Endothelial cell of umbilical vein (primary cell): ENCODE results near the gene TMEM183A. TPM values are rescaled to one million over a fixed set of nuclear protein-coding genes. Genes with fewer than 3 reads are reported as not detected.

ENCODE experiments used
- BruUV-seq: library from RNA; stranded (reverse); fragments of 400-500 nt; replicated peaks from 2 replicates; lab custom pipeline; 2021; lab: Mats Ljungman, UMichigan
- CTCF ChIA-PET: fragments of 300-600, 350-600 bp; sonication (Branson Sonifier 250); formaldehyde crosslinking; loops from one replicate; lab custom pipeline; 2021; ENCODE audit warnings: antibody characterized with exemption, inconsistent platforms; lab: Charles Lee
- POLR2A ChIA-PET: fragments of 300-600, 350-600 bp; sonication (Branson Sonifier 250); formaldehyde crosslinking; loops from one replicate; lab custom pipeline; 2021; ENCODE audit warnings: antibody characterized with exemption, inconsistent platforms; lab: Charles Lee
- DNase-seq: peaks from one replicate; pipeline ENCODE4 v3.0.0-alpha.2; 2011; ENCODE audit warnings: low read depth, low spot score
- FAIRE-seq: peaks from 2 replicates; lab custom pipeline; 2011; peaks lifted over from hg19 to GRCh38; lab: Jason Lieb, UNC
- H2AFZ ChIP-seq: 2 replicates; pipeline ENCODE4 v1.6.0; 2012; ENCODE audit warnings: low read depth, low read length, control low read depth, inconsistent platforms
- H3K27ac ChIP-seq: 2 replicates; pipeline ENCODE4 v1.5.1; 2011; ENCODE audit warnings: low read depth, mild to moderate bottlenecking, control low read depth, low read length, moderate library complexity; ENCODE audit not compliant: insufficient read depth
- H3K27me3 ChIP-seq, 2 experiments: 2 replicates each; pipeline versions ENCODE4 v1.6.0 to v1.6.1; 2011; ENCODE audit warnings: low read length in 2 of 2, mixed read lengths in 1 of 2; ENCODE audit not compliant: control insufficient read depth in 2 of 2, insufficient read depth in 2 of 2
- H3K36me3 ChIP-seq, 2 experiments: 2 replicates in 1 of 2; 3 replicates in 1 of 2; pipeline ENCODE4 v1.5.1; 2011; ENCODE audit warnings: low read length in 2 of 2, mild to moderate bottlenecking in 1 of 2, moderate library complexity in 1 of 2; ENCODE audit not compliant: control insufficient read depth in 2 of 2, insufficient read depth in 2 of 2; ENCODE audit errors: extremely low read depth in 1 of 2
- H3K4me1 ChIP-seq: 3 replicates; pipeline ENCODE4 v1.5.1; 2011; ENCODE audit warnings: mild to moderate bottlenecking, low read length; ENCODE audit not compliant: control insufficient read depth, insufficient read depth; ENCODE audit errors: extremely low read depth
- H3K4me2 ChIP-seq: 2 replicates; pipeline ENCODE4 v1.6.1; 2011; ENCODE audit warnings: low read length, control low read depth, mixed read lengths; ENCODE audit not compliant: insufficient read depth
- H3K4me3 ChIP-seq, 3 experiments: fragments of 200-600 bp in 1 of 3; sonication (generic), shearing (Covaris generic) in 1 of 3; replicated peaks in 1 of 3; 2 replicates each; pipeline ENCODE4 v1.5.1; 2011 to 2016; ENCODE audit warnings: control low read depth in 3 of 3, low read length in 3 of 3, mild to moderate bottlenecking in 2 of 3, inconsistent platforms in 1 of 3, low read depth in 1 of 3, moderate library complexity in 1 of 3; ENCODE audit not compliant: insufficient read depth in 1 of 3
- H3K79me2 ChIP-seq: 2 replicates; pipeline ENCODE4 v1.6.0; 2012; ENCODE audit warnings: low read length, inconsistent platforms; ENCODE audit not compliant: control insufficient read depth, insufficient read depth
- H3K9ac ChIP-seq: replicated peaks from 2 replicates; pipeline ENCODE3; 2011; ENCODE audit warnings: low read length, control low read depth; ENCODE audit not compliant: insufficient read depth; ENCODE audit errors: extremely low read depth
- H3K9me1 ChIP-seq: replicated peaks from 3 replicates; pipeline ENCODE4 v1.6.0; 2011; ENCODE audit warnings: mild to moderate bottlenecking, low read length; ENCODE audit not compliant: control insufficient read depth, insufficient read depth; ENCODE audit errors: extremely low read depth
- H3K9me3 ChIP-seq: replicated peaks from 2 replicates; pipeline ENCODE4 v1.5.1; 2012; ENCODE audit warnings: low read length, inconsistent platforms; ENCODE audit not compliant: control insufficient read depth, insufficient read depth
- H4K20me1 ChIP-seq: replicated peaks from 2 replicates; pipeline ENCODE3; 2011; ENCODE audit warnings: mild to moderate bottlenecking, low read length; ENCODE audit not compliant: control insufficient read depth, insufficient read depth; ENCODE audit errors: extremely low read depth
- CTCF ChIP-seq, 2 donors: IDR thresholded peaks; 1 replicate in 1 of 2; 2 replicates in 1 of 2; pipeline ENCODE4 v1.5.1; 2011; ENCODE audit warnings: low read length in 2 of 2, mild to moderate bottlenecking in 2 of 2, moderate library complexity in 2 of 2, control low read depth in 1 of 2, inconsistent platforms in 1 of 2, low read depth in 1 of 2; ENCODE audit not compliant: insufficient read depth in 1 of 2; ENCODE audit errors: extremely low read depth in 1 of 2
- EZH2 ChIP-seq: IDR thresholded peaks from 2 replicates; pipeline ENCODE4 v1.6.1; 2012; ENCODE audit warnings: borderline replicate concordance, low read depth, mild to moderate bottlenecking, moderate library complexity, low read length, inconsistent platforms; ENCODE audit not compliant: severe bottlenecking
- FOS ChIP-seq: IDR thresholded peaks from 2 replicates; pipeline ENCODE4 v1.6.1; 2011; ENCODE audit warnings: mild to moderate bottlenecking, low read length, moderate library complexity, borderline replicate concordance; ENCODE audit not compliant: insufficient read depth
- GATA2 ChIP-seq: IDR thresholded peaks from 2 replicates; pipeline ENCODE4 v1.7.0; 2011; ENCODE audit warnings: low read depth, mild to moderate bottlenecking, moderate library complexity, mixed read lengths, low read length; ENCODE audit not compliant: insufficient read length, insufficient read depth
- JUN ChIP-seq: IDR thresholded peaks from 2 replicates; pipeline ENCODE4 v1.6.1; 2011; ENCODE audit warnings: borderline replicate concordance, low read depth; ENCODE audit not compliant: insufficient read length, insufficient read depth
- MAX ChIP-seq: IDR thresholded peaks from 2 replicates; pipeline ENCODE4 v1.6.1; 2011; ENCODE audit not compliant: insufficient read depth, insufficient read length
- MYC ChIP-seq: IDR thresholded peaks from one replicate; pipeline ENCODE4 v1.6.1; 2011; ENCODE audit warnings: mild to moderate bottlenecking, low read depth, low read length
- POLR2A ChIP-seq: IDR thresholded peaks from 2 replicates; pipeline ENCODE4 v1.6.1; 2012; ENCODE audit warnings: low read depth, mild to moderate bottlenecking, control low read depth, low read length
- POLR2AphosphoS5 ChIP-seq: IDR thresholded peaks from 2 replicates; pipeline ENCODE4 v1.6.1; 2012; ENCODE audit warnings: low read depth, mild to moderate bottlenecking, control low read depth, low read length, moderate library complexity; ENCODE audit not compliant: insufficient read depth
- dilution Hi-C: fragments of 300-500 bp; cut with MboI; formaldehyde crosslinking; loops from one replicate; pipeline ENCODE4 v1.15.0; 2019; ENCODE audit warnings: low sequenced_read_pairs; ENCODE audit not compliant: extremely low pct_ligation_motif_present
- intact Hi-C: fragments of 100-400 bp; cut with micrococcal nuclease; formaldehyde crosslinking; loops from one replicate; pipeline ENCODE4 v1.10.0; 2022
- polyA plus RNA-seq, 4 experiments: library from polyadenylated mRNA; depleted of rRNA in 3 of 4; stranded (reverse) in 3 of 4; unstranded in 1 of 4; fragments of >200 nt; gene quantifications; 2 replicates each; pipeline versions ENCODE4 v1.2.1 to v1.2.3, GENCODE V29; 2011 to 2012; ENCODE audit warnings: missing spikeins in 1 of 4
- total RNA-seq: library from RNA; stranded (reverse); gene quantifications from 2 replicates; pipeline ENCODE4 v1.2.3, GENCODE V29; 2021

The TMEM183A gene
- total and polyA plus RNA-seq, 2 donors (not counting 3 experiments of a cell fraction or from before 2014, with no cell fraction given), result 59.4 to 110 TPM

GRCh38 chr1:203038217-203038741, 31.1 kb downstream of the TMEM183A start:
- dilution Hi-C loops, result no loop called here
- no peak for FAIRE-seq
- intact Hi-C loops, result loop anchor here (5.0 to 10.0 kb wide), 2 partner anchors 79 to 287 kb away; no protein-coding TSS in a partner anchor
- H3K36me3 ChIP-seq, result no peaks in the 10 kb centered on the region
- no peaks in the 10 kb centered on the region for H3K4me1 ChIP-seq
- H3K4me2 ChIP-seq, result no peak overlapping the region
- BruUV-seq, result no TSS peak
- H3K9me1 ChIP-seq, result no peaks in the 10 kb centered on the region
- peaks cover 0 to 17% of the 10 kb centered on the region in 2 experiments for H3K27me3 ChIP-seq
- H3K4me3 ChIP-seq, result no peak overlapping the region
- H3K27ac ChIP-seq, result no peak overlapping the region
- CTCF ChIA-PET, result interaction anchor here (1.0 to 7.3 kb wide), 8 partner anchors 9 to 242 kb away, joined by 3 to 363 read pairs (median 36); no protein-coding TSS in a partner anchor
- H3K79me2 ChIP-seq, result no peaks in the 10 kb centered on the region
- no peak for TF ChIP-seq POLR2A
- no peak for TF ChIP-seq GATA2
- no peak for TF ChIP-seq FOS
- no peak for TF ChIP-seq CTCF (IDR thresholded peaks at IDR 0.05; ENCODE audit: extremely low read depth in 1 of 2, insufficient read depth in 1 of 2, low read depth in 1 of 2, low read length in 2 of 2)
- TF ChIP-seq MYC, result no peak
- TF ChIP-seq MAX, result no peak
- TF ChIP-seq EZH2, result no peak
- TF ChIP-seq JUN, result no peak
- TF ChIP-seq POLR2AphosphoS5, result no peak
- no peaks in the 10 kb centered on the region for H4K20me1 ChIP-seq
- H3K9me3 ChIP-seq, result no peaks in the 10 kb centered on the region
- POLR2A ChIA-PET, result no interaction called here
- no peak for DNase-seq
- no peak overlapping the region for H2AFZ ChIP-seq
- H3K9ac ChIP-seq, result no peak overlapping the region
